HG03558 (cell line): ENCODE data around the gene MAN1A1.

Experiments used
- ATAC-seq: cut with Tn5 transposase; IDR thresholded peaks from one replicate; pipeline ENCODE4 v1.9.1; 2021; ENCODE audit warnings: moderate number of reproducible peaks; ENCODE audit not compliant: unreplicated experiment; ENCODE audit errors: extremely low read depth

The MAN1A1 gene

DNA sequence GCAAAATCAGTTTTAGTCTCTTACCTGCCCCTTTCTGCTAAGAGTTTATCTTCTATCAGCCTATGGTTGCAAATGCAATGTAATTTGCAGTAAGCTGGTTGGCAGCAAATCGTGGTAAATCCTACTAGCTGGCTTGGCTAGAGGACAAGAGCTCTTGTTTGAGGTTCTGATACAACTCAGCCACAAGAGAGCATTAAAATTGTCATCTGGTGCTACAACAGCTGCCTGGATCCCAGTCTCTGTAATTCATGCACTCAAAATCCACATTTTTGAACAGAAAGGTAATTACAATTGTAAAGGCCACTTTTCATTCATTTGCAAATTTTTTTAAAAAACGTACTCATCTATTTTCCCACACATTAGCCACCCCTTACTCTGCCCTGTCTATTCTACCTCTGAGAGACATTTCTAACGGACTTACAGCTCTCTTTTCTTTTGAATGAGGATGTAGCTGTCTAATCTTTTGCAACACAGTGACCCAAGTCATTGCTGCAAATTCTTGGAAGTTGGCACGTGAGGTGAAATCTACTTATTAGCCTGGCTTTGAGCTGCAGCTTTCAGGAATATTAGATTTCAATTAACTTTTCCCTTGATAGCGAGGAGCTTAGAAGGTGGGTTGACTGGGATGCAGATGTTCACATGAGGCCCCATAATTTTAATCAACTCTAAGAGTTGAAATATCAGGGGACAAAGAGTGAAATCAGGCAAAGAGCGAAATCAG, 217.1 kb downstream of the MAN1A1 start:
- no peak for ATAC-seq

DNA sequence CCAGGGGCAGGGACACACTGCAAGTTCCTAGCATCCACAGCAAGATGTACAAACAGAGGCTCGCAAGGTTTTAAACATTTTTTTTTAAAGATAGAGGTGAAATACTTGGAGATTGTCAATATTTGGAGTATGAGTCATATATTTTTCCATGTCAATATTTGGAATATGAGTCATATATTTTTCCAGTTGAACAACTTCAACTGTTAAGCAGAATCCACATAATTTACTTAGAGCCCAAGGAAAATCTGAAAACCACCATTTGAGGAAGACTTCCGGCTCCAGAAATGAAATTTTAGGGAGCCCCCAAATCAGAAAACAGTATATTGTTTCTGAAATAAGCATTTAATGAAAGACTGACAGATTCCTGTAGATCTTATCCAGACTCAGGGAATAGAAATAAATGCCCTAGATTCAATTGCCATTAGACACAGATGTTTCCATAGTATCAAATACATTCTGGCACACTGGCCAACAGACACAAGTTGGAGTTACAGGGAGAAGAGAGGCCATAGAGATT, 219.5 kb downstream of the MAN1A1 start:
- no peak for ATAC-seq

DNA sequence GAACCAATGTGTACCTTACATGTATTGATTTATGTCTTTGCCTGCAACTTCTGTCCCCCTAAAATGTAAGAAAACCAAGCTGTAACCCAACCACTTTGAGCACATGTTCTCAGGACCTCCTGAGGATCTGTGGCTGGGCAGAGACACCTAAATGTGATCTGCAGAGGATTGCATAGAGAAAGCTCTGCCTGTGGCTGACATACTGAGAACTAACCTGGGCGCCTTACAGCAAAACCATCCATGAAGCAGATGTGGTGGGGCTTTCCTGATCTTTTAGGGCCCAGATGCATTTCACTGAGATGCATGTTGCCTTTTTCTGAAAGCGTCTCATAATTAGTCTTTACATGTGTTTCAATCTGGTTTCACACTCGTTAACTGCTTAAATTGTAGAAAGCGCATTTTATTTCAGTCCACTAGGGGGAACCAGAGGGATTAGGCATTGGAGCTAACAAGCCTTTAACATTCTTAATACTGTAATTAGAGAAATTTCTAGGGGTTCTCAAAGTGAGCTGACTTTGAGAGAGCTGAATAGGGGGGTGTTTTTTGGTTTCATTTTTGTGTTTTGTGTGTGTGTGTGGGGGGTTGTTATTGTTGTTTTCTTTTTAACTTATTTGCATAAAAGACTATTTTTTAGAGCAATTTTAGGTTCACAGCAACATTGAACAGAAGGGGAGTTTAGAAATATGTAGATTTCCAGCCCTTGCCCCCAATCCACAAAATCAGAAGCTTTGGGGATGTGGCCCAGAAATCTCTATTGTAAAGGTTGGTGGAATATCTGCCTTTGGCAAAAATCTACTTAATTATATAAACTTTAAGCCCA, 220.2 kb downstream of the MAN1A1 start:
- peak; percentile 88 for ATAC-seq

DNA sequence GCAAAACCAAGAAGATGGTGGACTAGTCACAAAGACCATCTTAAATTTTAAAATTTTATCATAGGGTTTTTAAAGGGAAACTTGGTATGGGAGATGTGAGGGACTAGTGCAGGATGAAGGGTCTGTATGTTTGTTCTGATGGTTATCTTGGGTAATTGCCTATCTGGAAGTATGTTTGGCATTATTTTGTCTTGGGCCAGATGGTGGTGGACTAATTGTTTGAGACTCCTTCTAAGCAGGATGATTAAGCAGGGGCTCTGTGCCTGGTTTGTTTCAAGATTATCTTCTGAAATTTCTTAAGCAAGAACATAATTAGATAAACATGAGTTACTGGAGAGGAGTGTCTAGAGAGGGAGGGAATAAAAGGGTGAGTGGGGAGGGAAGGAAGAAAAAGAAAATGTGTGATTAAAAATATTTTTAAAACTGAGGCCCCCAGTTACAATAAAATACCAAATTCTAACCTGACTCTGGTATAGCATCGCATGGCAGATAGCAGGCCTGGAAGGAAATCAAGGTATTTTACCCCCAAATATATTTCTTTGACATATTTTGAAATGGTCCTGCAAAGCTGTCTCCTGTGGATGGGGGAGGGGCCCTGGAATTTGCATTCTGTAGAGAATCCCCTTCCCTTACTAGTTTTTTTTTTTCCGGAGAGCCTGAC, 221.2 kb downstream of the MAN1A1 start:
- ATAC-seq, result no peak

DNA sequence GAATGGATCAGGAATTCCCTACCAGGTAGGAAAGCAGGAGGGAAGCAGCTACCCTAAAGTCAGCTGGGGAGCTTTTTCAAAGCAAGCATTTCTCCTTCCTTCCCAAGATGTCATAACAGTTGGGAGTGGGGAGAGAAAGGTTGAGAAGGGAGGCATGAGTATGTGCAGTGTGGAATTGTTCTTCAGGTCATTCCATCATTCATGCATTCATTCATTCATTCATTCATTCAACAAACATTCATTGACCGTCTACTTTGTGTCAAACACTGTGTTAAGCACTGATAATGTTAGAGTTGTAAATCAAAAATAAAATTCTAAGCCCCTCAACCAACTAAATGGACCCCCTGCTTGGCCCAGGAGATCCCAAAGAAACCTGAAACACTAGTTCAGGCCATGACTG, 221.9 kb downstream of the MAN1A1 start:
- ATAC-seq, result no peak
